Endothelial cell (in vitro differentiated cells): Measurements from ENCODE around the gene TMOD1. TPM values are rescaled to one million over a fixed set of nuclear protein-coding genes. Genes with fewer than 3 reads are reported as not detected.

Source experiments
- DNase-seq: peaks from one replicate; pipeline ENCODE4 v3.0.0; 2021; ENCODE audit warnings: low spot score
- H3K27ac Mint-ChIP-seq: one replicate; pipeline ENCODE4 v1.8.0; 2021; ENCODE audit warnings: mixed read lengths, inconsistent platforms; ENCODE audit not compliant: unreplicated experiment
- H3K27me3 Mint-ChIP-seq: one replicate; pipeline ENCODE4 v1.8.0; 2021; ENCODE audit warnings: mild to moderate bottlenecking, moderate library complexity, mixed read lengths, inconsistent platforms; ENCODE audit not compliant: unreplicated experiment
- H3K36me3 Mint-ChIP-seq: one replicate; pipeline ENCODE4 v1.8.0; 2021; ENCODE audit warnings: mild to moderate bottlenecking, low read depth, mixed read lengths, inconsistent platforms; ENCODE audit not compliant: unreplicated experiment
- H3K4me1 Mint-ChIP-seq: one replicate; pipeline ENCODE4 v1.8.0; 2021; ENCODE audit warnings: mild to moderate bottlenecking, mixed read lengths, inconsistent platforms; ENCODE audit not compliant: unreplicated experiment
- H3K4me3 Mint-ChIP-seq: one replicate; pipeline ENCODE4 v1.8.0; 2021; ENCODE audit warnings: mild to moderate bottlenecking, mixed read lengths, inconsistent platforms; ENCODE audit not compliant: unreplicated experiment
- H3K9me3 Mint-ChIP-seq: one replicate; pipeline ENCODE4 v1.8.0; 2021; ENCODE audit warnings: mixed read lengths, inconsistent platforms; ENCODE audit not compliant: unreplicated experiment
- CTCF ChIP-seq: fragments of 200-600 bp; sonication (generic); IDR thresholded peaks from one replicate; pipeline ENCODE4 v1.5.0; 2021; ENCODE audit warnings: antibody characterized with exemption; ENCODE audit not compliant: unreplicated experiment
- total RNA-seq: library from RNA; stranded (reverse); fragmentation: NEBNext Ultra II Directional; extraction: Animal tissue kit (Norgen Biotek cat#: 25700); gene quantifications from one replicate; pipeline ENCODE4 v1.2.1, GENCODE V29; 2021; ENCODE audit not compliant: unreplicated experiment

Gene TMOD1
- total RNA-seq, 1 donor from 2014 or later = 0.41 TPM

GRCh38 chr9:97521576-97522333 is 20.3 kb downstream of the TMOD1 start:
- H3K27me3 Mint-ChIP-seq = peaks cover 4% of the 10 kb centered on the region
- H3K27ac Mint-ChIP-seq = no peak overlapping the region
- DNase-seq = no peak
- no peak for TF ChIP-seq CTCF
- H3K4me3 Mint-ChIP-seq = no peak overlapping the region
- H3K9me3 Mint-ChIP-seq = no peaks in the 10 kb centered on the region
- no peaks in the 10 kb centered on the region for H3K36me3 Mint-ChIP-seq
- H3K4me1 Mint-ChIP-seq = no peaks in the 10 kb centered on the region

DNA sequence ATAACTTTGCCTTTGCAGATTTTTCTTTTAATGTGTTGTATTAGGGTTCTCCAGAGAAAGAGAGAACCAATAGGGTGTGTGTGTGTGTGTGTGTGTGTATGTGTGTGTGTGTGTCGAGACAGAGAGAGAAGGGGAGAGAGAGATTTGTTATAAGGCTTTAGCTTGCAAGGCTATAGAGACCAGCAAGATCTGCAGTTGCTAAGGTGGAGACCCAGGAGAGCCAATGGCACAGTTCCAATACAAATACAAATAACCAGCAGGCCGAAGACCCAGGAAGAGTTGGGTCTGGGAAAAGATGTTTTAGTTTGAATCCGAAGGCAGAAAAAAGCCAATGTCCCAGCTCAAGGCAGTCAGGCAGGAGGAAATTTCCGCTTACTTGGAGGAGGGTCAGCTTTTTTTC is 23.0 kb downstream of the TMOD1 start:
- TF ChIP-seq CTCF = no peak
- DNase-seq = no peak
- H3K9me3 Mint-ChIP-seq = no peaks in the 10 kb centered on the region
- H3K27me3 Mint-ChIP-seq = peaks cover 3% of the 10 kb centered on the region
- no peaks in the 10 kb centered on the region for H3K4me1 Mint-ChIP-seq
- H3K4me3 Mint-ChIP-seq = no peak overlapping the region
- H3K36me3 Mint-ChIP-seq = no peaks in the 10 kb centered on the region
- no peak overlapping the region for H3K27ac Mint-ChIP-seq

- no peak overlapping the region for H3K27ac Mint-ChIP-seq
These were observed 24.0 kb downstream of the TMOD1 start for GRCh38 chr9:97525451-97525850.

DNA sequence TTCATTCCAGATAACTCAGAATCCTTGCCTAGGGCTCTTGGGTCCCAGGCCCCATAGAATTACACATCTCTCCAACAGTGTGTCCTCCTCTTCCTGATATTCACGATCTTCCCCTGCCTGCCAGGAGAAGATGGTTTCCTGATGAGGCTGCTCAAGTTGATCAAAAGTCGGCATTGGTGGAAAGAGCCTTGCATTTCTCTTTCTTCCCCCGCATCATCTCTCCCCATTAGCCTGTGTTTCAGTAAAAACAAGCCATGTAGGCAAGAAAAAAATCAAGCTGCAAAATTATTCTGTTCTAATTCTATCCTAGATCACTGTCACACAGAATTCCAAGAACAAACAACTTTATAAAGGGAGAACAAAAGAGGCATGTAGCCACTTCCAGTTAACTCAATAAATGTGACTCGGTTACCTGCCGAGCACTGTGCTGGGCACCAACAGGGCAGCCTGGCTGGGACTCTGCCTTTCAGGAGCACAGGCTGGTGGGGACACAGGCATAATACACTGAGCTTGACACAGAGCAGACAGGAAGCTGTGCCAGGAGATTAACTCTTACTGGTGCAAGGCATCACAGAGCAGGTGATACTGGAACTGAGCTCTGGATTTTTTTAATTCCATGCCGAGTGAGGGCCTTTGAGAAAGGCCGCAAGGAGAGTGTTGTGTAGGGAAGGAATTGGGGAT is 25.6 kb downstream of the TMOD1 start:
- Mint-ChIP-seq H3K9me3 (no peaks in the 10 kb centered on the region), H3K4me1 (no peaks in the 10 kb centered on the region), H3K4me3 (no peak overlapping the region), H3K36me3 (no peaks in the 10 kb centered on the region), H3K27ac (no peak overlapping the region), H3K27me3 (no peaks in the 10 kb centered on the region)
- DNase-seq = no peak
- no peak for TF ChIP-seq CTCF

More at GRCh38 chr9:97525451-97525850, 24.0 kb downstream of the TMOD1 start:
- no peaks in the 10 kb centered on the region for H3K27me3 Mint-ChIP-seq
- no peaks in the 10 kb centered on the region for H3K9me3 Mint-ChIP-seq
- no peak overlapping the region for H3K4me3 Mint-ChIP-seq
- H3K4me1 Mint-ChIP-seq = no peaks in the 10 kb centered on the region
- H3K36me3 Mint-ChIP-seq = no peaks in the 10 kb centered on the region
- no peak for TF ChIP-seq CTCF
- DNase-seq = no peak
